SK-N-SH treated with all-trans-retinoic acid at 6 μM for 48 hours (cell line): ENCODE measurements around the gene EIF5.

ENCODE experiments used
- ARNTL ChIP-seq: fragments of 450-650 bp; formaldehyde crosslinking; IDR thresholded peaks from 2 replicates; pipeline ENCODE4 v1.5.0; 2020; ENCODE audit warnings: low read depth, mild to moderate bottlenecking, moderate library complexity, borderline replicate concordance
- CSDC2 ChIP-seq: fragments of 250-450 bp; sonication (Bioruptor Pico); IDR thresholded peaks from 2 replicates; pipeline ENCODE4 v1.5.0; 2020; ENCODE audit warnings: mild to moderate bottlenecking, moderate library complexity
- OSR1 ChIP-seq: fragments of 250-450 bp; sonication (Bioruptor Pico); IDR thresholded peaks from 2 replicates; pipeline ENCODE4 v1.8.0; 2022; ENCODE audit warnings: moderate library complexity, mild to moderate bottlenecking, inconsistent platforms
- PATZ1 ChIP-seq: fragments of 250-450 bp; sonication (Bioruptor Pico); IDR thresholded peaks from 2 replicates; pipeline ENCODE4 v1.8.0; 2020; ENCODE audit warnings: mild to moderate bottlenecking, moderate library complexity, borderline replicate concordance
- PPARA ChIP-seq: fragments of 250-450 bp; sonication (Bioruptor Pico); IDR thresholded peaks from 2 replicates; pipeline ENCODE4 v1.5.0; 2020; ENCODE audit warnings: mild to moderate bottlenecking, borderline replicate concordance
- RARB ChIP-seq: fragments of 250-450 bp; sonication (Bioruptor Pico); IDR thresholded peaks from 2 replicates; pipeline ENCODE4 v1.8.0; 2021; ENCODE audit warnings: mild to moderate bottlenecking, moderate library complexity
- TCF4 ChIP-seq: fragments of 250-450 bp; sonication (Bioruptor Pico); IDR thresholded peaks from 2 replicates; pipeline ENCODE4 v1.8.0; 2021; ENCODE audit warnings: mild to moderate bottlenecking, moderate library complexity, borderline replicate concordance
- ZFP30 ChIP-seq: fragments of 450-650 bp; formaldehyde crosslinking; IDR thresholded peaks from 2 replicates; pipeline ENCODE4 v1.5.0; 2022; ENCODE audit warnings: mild to moderate bottlenecking, moderate library complexity
- ZNF565 ChIP-seq: fragments of 450-650 bp; formaldehyde crosslinking; conservative IDR thresholded peaks from 2 replicates; pipeline ENCODE4 v1.5.0; 2020; ENCODE audit warnings: low read depth, mild to moderate bottlenecking, moderate library complexity

- TF ChIP-seq PATZ1 (CRISPR knock-in tag) (no peak), ZFP30 (CRISPR knock-in tag) (no peak), RARB (CRISPR knock-in tag) (no peak), ARNTL (CRISPR knock-in tag) (no peak), OSR1 (CRISPR knock-in tag) (no peak), ZNF565 (no peak), TCF4 (CRISPR knock-in tag) (no peak), CSDC2 (CRISPR knock-in tag) (no peak), PPARA (no peak)
These were observed 41.3 kb upstream of the EIF5 start for GRCh38 chr14:103292426-103293374.
